ENCODE data around the gene MEF2C.

The MEF2C gene

DNA sequence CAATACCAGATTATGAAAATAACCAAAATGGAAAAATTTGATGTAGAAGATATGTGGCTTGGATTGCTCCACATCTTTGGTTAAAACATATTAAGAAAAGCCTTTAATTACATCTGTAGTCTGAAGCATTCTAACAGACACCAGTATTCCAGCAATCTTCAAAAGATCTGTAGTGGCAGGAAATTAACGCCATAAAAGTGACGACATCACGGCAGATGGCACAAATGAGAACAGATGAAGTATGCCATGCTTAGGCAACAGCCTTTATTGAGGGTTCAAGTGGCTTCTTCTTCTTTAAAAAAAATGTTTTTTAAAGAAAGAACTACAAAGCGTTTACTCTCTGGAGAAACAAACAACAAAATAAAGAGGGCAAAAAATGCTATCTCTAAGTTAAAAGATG lies 164.2 kb downstream of the MEF2C start:
- DNase-seq (ENCODE audit: low read depth in 2 of 2), result no peak

DNA sequence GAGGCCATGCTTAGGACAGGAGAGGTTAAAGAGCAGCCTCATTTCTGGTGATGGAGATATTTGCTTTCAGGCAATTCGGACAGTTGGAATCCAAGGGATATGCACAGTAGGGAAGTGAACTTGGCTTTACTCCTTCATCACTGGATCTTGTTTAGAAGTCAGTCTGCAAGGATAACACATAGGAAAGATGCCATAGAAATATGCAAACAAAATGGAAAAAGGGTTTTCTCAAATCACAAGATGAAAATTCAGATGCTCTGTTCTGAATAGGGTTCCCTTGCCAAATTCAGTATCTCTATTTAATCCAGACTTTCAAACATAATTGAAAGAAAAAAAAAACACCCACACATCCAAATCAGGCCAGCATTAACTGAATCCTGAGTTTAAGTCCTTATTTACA lies 166.9 kb downstream of the MEF2C start:
- no peak for DNase-seq (ENCODE audit: low read depth in 2 of 2)

DNA sequence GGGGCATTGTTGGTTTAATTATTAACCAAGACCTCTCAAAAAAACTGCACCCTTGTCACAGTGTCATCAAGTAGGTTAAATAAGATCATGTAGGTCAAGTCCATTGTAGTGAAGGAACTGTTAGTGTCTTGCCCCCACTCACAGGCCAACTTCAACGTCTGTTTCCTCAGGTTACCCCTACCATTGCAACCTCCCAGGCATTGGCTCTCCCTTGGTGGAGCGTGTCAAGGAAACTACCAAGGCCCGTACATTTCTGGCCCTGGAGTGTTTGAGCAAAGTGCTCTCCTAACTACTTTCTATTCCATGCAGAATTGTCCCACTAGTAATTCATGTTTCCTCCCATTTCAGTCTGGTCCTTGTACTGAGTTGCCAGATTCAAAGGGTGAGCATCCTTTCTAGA lies 167.5 kb downstream of the MEF2C start:
- no peak for DNase-seq (ENCODE audit: low read depth in 2 of 2)

DNA sequence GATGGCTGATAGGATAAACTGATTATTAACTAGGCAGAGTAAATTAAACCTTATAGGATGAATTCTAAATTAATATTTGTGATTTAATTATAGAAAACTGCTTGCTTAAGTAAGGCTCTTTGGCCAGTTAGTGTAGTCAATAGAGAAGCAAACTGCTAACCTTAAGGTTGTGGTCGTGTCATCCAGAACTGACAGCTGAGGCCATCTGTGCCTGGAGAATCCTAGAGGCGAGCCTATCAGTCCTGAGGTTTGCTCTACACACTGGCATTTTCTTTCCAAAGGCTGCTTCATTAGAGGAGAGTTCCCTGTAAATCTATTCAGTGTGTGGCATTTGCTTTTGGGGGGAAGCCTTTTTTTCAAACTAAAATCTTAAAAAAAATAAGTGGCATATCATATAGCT lies 169.2 kb downstream of the MEF2C start:
- no peak for DNase-seq (ENCODE audit: low read depth in 2 of 2)

DNA sequence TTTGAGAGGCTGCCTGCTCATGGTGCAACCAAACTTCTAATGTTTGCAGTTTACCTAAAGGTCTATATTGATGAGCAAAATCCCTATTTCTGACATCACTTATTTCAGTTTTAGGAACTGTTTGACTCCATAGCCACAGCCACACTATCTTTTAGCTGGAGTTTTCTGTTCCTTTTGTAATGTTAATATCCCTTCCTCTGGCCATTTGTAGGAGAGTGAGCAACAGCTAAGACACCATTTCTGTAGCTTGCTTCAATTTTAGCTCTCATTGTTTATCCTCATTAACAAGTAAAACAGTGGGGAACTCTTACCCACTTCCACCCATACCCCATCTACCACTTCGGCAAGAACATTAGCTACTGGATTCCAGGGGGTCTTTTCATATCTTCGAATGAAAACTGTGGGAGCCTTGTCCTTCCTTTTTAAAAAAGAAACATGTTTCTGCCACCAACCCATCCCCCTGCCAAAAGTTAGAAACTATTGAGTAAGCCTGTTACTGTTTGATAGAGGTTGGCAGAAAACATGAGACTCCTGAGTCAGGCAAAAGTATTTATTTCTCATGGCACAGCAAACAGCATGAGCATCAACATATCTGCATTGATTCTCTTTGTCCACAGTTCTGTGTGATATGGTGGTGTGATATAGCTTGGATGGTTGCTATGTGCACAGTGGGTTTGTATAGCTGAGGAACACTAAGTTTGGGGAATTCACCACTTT lies 174.1 kb downstream of the MEF2C start:
- DNase-seq (ENCODE audit: low read depth in 2 of 2), result no peak

DNA sequence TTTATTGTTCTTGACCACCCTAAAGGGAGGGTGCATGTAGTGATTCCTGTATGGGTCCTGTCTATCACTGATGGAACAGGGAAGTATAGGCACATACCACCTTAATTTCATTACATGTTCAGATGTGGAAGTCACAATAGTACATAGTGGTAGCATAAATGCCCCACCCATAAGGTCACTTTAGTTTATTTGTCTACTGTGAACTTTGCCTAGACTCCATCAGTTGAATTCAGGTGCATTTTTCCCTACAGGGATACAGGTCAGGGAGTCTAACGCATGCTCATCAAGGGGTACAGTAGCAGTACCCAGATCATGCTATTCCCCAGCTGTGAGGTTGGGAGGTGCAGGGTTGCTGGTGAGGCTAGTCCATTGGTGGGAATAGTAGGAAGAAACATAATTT lies 175.0 kb downstream of the MEF2C start:
- DNase-seq (ENCODE audit: low read depth in 2 of 2), result no peak

DNA sequence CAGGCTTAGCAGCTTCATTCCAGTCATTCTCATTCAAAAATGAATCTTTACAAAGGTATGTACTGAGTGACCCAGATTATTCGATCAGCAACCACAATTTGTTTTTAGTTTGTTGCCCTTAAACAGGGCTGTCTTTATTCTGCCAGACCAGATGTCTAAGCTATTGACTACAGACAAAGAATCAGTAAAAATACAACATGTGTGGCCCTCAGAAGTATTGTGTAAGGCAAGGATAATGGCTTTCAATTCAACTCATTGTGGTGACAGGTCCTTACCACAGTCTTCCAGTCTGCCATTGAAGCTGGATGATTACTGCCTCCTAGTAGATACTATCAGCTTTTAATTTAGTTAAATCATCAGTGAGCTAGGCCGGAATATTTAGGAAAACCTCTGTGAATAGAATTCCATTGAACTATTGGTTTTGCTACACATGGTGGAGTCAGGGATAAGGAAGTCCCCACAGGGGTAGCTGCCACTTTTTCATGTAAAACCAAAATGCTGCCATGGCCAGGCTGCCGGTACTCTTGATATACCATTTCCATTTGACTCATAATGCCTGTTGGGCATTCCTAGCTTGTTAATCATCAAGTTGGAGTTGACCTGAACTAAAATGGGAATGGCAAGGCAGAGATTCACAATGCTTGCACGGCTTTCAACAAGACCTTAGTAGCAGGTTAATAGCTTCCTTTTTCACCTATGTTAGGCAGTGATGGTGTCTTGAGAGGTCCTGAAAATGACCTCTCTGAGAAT lies 175.6 kb downstream of the MEF2C start:
- no peak for DNase-seq (ENCODE audit: low read depth in 2 of 2)

DNA sequence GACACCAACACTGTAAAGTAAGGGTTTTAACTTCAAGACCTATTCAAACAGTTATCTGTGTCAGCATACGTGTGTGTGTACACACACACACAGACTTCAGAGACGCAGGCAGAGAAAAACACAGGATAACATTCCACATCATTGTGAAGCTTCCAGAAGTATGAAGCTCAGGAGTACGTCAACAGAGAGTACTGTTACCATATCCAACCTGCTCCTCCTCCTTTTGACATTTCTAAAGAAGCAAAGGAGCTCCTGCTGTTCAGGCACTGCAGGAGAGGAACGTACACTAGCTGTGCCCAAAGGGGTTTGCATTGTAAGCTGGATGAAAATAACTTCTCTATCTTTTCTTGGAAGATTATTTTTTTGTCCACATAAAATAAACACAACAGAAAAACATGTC lies 180.7 kb downstream of the MEF2C start:
- no peak for DNase-seq (ENCODE audit: low read depth in 2 of 2)

DNA sequence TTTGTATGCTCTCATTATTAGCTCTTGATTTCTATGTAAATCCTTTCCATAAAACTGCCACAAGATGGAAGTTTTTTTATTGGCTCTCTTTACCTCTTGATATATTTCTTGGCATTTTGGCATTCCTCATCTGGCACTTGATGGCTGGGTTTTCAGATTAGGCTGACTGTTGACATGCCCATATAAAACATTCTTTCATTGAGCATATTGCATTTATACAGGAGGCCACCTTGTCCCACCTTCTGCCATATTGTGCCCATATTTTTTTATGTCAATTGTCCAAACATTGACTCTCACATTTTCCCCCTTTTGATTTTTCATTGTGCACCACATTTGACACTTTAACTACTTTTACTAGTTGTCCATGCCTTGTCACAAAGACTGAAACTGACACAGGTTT lies 182.9 kb downstream of the MEF2C start:
- no peak for DNase-seq (ENCODE audit: low read depth in 2 of 2)

DNA sequence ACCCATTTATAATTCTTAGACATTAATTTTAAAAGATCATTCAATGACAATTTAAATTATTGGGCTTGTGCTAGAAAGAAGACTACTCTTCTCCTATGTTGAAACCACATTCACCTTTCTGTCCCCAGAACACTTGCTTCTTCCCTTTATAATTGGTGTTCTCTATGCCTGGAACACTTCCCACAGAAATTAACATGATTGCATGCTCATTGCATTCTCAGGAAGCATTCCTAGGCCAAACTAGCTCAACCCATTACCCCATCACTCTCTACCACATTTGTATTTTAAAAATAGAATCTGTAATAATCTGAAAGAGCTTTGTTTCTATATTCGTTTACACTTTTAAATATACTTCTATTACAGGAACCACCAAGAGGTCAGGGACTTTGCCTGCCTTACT lies 184.7 kb downstream of the MEF2C start:
- no peak for DNase-seq (ENCODE audit: low read depth in 2 of 2)

DNA sequence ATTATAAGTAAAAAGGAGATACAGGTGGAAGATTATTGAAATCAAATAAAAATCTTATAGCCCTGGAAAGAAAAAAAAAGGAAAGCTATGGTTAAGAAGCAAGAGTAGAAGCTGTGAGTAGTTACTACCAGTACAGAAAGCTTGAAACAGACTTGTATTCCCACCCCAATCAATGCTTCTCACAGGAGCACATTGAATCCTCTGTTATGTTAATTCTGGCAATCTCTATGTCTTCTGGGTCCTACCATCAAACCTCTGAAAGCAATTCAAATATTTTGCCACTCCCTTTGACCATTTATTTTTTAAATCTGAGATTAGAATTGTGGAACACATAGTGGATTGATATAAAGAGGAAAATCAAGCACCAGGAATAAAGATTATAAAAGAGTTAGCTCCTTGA lies 186.5 kb downstream of the MEF2C start:
- DNase-seq (ENCODE audit: low read depth in 2 of 2), result no peak

DNA sequence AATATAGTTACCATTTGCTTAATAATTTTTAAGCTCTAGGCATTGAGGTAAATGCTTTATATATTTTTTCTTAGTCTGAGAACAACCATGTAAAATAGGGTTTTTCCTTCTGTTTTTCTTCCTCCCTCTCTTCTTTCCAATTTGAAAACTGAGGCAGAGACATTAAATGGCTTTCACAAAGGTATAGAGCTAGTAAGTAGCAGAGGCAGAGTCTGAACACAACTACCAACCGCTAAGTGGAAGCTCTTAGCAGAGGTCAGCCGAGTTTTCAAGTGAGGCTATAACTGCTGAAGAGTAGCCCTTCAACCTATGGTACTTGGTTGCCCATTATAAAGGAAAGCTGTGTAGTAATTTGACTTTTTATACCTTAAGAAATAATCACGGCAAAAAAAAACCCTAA lies 187.1 kb downstream of the MEF2C start:
- DNase-seq (ENCODE audit: low read depth in 2 of 2), result no peak

DNA sequence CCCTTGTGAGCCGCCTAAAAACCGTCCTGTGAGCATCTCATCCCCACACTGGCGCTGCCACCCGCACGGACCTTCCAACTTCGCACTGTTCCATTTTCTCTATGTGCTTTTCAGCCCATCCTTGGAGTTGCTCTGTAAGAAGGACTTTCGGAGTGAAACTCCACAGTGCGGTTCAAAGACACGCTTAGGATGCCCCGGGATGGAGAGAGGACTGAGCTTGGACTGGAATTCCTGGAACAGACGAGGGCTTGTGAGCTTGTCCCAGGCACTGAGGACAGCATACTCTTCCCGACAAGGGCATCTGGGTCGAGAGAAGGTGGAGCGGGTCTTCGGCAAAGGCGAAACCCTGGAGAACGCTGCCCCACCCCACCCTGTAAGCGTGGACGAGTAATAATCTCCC lies 187.8 kb downstream of the MEF2C start:
- no peak for DNase-seq (ENCODE audit: low read depth in 2 of 2)

DNA sequence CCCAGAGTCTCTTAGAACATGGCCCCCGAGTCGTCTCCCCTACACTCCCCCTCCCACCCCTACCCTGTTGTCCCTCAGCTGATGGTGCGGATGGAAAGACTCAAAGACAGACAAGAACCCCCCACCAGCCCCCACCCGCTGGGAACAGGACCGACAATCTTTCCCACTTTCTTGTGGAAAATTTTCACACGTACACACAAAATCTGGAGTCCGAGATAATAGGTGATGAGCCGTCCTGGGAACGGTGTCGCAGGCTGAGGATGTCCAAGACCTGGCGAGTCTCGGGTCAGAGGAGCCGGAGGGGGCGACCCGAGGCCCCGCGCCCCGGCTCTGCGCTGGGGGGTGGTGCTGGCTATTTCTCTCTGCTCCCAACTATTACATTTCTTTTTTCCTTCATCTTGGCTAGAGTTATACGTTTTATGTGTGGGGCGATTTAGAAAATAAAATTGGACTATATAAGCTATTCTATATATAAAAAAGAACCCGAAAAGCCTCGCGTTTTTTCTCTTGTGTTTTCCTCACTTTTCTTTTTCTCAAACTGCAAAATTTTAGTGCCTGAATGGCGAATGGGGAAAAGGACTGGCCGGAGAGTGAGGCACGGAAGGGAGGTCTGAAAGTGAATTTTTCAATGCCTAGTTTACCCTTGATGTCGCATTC lies 188.8 kb downstream of the MEF2C start:
- no peak for DNase-seq (ENCODE audit: low read depth in 2 of 2)

DNA sequence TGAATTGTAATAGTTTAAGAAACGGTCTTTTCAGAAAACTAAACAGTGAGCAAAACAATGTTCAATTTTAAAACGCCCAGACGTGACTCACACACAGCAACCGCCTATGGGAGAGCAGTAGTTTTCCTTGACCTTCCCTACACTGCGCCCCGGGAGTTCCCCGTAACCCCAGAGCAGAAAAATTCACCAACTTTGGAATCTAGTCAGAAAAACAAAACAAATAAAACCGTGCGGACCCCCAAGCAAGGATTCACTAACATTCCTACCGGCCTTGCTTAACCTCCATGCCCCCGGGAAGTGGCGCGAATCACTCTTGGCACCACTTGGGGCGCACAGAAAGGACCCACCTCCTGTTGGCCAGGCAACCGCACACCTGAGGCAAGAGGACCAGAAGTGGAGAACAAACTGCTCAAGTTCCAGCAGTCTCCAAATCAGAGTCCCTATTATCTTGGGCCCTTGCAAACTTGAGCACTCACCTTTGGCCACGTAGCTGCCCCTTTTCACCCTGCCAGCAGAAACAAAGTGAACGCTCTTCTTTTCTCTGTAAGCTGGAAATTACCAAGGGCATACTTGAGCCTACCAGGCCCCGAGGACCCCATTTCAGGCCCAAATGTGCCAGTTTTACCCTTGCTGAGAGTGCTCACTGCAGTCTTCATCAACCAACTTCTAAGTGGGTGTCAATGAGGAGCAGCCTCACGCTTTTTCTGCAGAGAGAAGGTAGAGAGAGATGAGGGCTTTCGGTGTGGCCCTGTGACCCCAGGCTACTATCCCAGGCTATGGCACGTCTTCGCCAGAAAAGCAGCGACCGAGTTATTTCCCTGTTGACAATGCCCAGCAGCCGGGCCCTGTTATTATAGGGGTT lies 189.7 kb downstream of the MEF2C start:
- no peak for DNase-seq (ENCODE audit: low read depth in 2 of 2)

DNA sequence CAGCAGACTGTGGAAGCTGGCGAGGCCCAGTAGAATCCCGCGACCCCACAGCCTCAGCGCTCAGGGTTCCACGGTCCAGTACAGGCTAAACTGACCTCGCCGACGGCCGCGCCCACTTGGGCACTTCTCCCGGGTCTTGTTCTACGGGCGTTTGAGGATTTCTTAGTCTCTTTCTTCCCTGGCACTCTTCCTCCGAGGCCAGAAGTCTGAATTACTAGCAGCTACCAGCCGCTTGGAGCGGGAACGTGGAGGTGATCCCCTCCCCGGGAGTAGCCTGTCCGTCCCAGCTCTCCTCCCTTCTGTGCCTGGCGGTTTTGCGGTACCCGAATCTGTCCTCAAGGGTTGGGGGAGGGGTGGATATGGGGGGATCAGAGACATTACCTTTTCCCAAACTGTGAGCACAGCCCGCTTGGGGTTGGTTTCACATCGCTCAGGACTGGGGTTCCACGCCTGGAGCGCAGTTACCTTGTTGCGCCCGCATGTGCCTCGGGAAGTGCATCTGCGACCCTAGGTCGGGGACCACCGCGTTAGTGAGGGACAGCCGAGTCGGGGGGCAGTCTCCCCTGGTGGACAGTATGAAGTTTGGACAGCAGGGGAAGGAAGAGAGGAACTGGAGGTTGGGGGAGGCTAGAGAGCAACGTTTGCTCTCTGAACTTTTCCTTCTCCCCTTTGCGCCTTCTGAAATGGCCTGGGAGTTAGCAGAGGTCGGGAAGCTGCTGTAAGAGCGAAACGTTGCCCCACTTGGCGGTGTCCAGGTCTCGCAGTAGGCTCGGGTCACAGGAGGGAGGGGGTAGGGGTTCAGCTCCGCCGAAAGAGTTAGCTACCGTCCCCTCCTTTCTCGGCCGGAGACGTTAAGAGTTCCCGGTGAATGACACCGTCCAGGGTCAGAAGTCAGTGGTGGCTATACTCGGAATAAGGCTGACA lies 190.8 kb downstream of the MEF2C start:
- DNase-seq (ENCODE audit: low read depth in 2 of 2), result no peak

DNA sequence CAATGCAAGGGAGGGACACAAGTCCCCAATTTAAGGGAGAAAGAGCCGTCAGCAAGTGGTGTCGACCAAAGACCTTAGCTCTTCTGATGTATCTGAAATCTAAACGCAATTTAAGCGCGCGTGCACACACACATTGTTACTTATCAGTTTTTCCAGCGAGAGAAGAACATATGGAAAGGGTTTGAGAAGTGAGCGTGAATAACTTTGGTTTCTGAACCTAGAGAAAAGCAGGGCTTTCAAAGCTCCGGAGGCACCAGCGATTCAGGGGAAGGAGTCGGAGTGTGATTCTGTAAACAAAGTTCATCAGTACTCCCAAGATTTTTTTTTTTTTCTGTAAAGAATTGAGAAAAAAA lies 191.8 kb downstream of the MEF2C start:
- DNase-seq (ENCODE audit: low read depth in 2 of 2), result no peak

DNA sequence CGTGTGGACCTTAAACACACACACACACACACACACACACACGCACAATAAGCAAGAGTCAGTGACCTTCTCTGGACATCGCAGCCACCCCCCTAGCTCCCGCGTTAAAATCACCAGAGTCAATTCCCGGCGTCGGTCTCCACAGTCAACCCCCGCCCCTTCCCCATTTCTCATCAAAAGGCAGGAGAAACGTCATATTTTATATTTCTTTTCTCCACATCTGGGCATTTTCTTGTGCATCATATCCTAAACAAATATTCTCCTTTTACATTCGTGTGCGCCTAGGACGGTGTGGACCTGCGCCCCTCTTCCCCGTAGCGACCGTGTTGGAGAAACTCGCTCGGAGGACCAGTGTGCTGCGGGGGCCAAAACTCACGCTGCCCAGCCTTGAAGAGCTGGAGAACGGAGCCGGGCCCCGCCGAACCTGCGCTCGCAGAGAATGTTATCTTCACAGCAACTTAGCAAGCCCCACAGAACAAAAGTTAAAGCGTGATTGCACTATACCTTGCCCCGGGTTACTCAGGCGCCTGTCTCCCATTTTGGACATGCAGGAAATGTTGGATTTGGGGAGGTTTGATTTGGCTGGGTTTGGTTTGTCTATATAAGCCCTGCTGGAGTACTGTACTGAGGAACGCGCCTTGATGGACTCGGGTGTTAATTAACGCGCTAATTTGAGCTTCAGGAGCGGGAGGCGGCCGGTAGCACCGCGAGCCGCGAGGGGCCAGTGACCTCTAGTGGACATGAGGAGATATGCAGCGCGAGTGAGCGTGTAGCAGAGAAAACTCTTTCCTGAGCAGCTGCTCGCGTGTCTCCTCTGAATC lies 192.4 kb downstream of the MEF2C start:
- peak; percentile 36 to 42 for DNase-seq (ENCODE audit: low read depth in 2 of 2)

DNA sequence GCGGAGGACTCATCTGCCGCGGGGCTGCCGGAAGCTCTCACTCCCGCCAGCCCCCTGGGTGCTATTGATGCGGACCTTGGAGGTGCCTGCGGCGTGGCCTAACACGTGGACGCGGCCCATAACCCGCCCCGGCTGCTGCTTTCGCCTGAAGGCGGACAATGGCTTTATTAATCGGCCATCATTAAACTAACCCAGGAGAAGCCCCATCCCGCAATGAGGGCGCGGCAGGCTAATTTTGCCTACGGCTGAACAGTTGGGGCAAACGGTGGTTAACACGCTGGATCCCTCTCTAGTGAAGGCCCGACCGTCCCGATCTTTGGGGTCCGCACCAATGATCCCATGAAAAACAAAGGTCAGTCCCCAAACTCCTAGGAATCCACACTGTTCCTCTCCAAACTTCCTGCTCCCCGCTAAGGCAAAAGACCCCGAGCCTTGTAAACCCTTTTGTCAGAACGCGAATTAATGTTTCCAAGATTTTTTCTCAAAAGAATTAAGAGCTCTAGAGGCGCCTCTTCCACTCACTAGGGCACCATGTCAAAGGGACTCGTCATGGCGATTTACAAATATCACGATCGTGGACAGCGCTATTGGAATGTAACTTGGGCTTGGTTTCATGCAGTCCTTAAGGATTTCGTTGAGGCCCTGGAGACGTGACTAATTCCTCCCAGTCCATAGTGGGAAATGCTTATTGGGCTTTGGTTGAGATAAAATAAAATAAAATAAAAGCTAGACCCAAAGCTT lies 193.1 kb downstream of the MEF2C start:
- no peak for DNase-seq (ENCODE audit: low read depth in 2 of 2)
